Stimulated activated CD4-positive, alpha-beta T cell treated with anti-CD3 and anti-CD28 coated beads, Interleukin-12 subunit alpha, Interleukin-12 subunit beta, amount 100 ng/mL, for 48 hours (primary cell): ENCODE results near the gene HMCN1.
"Not testable (repeated sequence)": the region's sequence is repeated elsewhere in the genome, so short reads cannot be mapped to it uniquely, and the experiment has no call there.

Experiments
- DNase-seq, 3 donors: peaks; one replicate each; pipeline ENCODE4 v3.0.0-alpha.2; 2020; ENCODE audit warnings: low read depth in 2 of 3, low spot score in 1 of 3

HMCN1 gene

GRCh38 chr1:186129758-186130157 lies 395.6 kb downstream of the HMCN1 start:
- DNase-seq, result no peak

DNA sequence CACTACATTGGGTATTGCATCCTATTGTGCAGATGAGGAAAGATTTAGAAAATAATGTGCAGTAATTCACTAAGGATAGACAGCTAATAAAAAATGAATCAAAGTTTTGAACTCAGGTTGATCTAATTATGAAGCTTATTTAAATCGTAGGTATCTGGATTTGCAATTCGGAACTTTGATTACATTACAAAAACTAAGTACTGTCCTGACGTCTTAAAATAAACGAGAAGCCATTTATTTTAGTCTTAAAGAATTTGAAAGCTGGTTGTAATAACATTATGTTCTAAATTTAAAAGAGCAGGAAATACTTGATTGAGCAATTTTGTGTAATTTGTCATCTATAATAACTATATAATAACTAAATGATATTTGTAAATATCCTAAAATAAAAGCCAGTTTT lies 404.9 kb downstream of the HMCN1 start:
- no peak for DNase-seq

DNA sequence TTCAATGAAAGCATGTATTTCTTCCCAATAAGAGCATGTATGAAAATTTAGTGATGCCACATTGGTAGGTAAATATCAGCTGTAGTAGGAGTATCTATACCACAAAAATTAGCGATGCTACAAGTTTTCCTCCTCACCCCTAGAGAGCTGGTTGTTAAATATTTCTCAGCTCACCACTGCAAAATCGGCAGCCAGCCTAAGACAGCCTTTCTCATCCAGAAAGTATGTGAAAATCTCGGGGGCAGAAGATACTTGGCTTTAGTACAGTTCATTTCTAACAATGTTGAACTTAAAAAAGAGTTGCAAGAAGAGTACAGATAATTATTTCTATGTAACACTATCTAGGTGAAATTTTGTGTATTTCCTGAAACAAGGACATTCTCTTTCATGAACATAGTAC lies 405.5 kb downstream of the HMCN1 start:
- DNase-seq, result no peak

- DNase-seq, result no peak
Observed at GRCh38 chr1:186142159-186142558, 408.0 kb downstream of the HMCN1 start.

DNA sequence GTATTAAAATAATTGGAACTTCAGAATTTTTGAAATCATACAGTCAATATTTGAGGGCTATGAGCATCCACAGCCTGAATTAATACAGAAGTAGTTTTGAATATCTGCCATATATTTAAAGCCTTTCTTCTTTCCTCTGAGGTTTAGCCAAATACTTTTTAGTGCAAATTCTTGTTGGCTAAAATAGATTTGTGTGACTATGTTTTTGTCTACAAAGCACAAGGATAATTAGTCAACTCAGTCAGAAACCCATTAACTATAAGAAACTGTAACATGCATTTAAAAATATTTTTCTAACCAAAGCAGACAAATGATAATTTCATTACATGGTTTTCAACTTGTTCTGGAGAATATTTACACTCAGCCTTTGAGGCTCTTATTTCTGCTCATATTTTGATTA lies 408.7 kb downstream of the HMCN1 start:
- DNase-seq, result no peak

DNA sequence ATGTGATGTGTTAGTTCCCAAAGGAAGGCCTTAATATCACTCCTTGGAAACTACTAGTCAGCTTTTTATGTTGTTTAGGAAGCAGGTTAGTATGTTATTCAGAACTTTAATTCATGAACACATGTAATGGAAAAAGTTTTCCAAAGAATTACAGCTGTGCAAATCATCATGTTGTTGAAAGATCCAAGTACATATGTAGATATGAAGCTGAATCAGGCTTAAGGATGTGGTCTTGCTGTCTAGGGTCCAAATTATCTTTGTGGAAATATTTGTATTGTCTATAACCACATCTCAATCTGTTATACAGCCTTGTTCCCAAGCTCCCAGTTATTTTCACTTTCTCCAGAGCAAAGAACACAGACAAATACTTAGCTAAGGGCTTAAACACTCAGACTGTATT lies 409.3 kb downstream of the HMCN1 start:
- DNase-seq, result no peak

DNA sequence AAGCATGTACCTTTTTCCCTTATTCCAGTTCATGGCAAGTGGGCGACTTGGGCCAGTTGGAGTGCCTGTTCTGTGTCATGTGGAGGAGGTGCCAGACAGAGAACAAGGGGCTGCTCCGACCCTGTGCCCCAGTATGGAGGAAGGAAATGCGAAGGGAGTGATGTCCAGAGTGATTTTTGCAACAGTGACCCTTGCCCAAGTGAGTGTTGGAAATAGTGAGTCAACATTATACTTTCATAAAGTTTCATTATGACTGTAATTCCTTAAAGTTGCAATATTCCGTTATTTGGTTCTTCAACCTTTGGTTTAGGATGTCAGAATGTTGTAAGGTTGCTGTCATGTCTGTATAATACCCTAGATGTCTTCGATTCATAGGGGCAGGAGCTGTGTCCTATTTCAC lies 410.3 kb downstream of the HMCN1 start:
- no peak for DNase-seq

DNA sequence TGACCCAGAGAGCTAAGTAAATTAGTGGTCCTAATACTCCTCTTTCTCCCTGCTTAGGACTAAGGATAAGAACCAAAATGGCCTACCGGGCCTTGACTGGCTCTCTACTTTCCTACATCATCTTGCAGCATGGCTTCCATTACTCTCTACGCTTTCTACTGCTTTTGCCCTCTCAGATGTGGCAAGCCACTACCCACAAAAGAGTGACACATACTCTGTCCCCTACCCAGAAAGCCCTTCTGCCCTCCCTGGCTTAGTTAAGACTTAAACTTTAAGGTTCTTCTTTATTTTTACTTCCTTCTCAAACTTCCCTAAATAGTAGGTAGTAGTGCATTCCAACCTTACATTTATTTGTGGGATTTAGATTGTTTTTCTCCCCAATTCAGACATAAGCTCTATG lies 412.8 kb downstream of the HMCN1 start:
- DNase-seq, result no peak

- DNase-seq, result no peak
Observed at GRCh38 chr1:186149591-186149990, 415.4 kb downstream of the HMCN1 start.

DNA sequence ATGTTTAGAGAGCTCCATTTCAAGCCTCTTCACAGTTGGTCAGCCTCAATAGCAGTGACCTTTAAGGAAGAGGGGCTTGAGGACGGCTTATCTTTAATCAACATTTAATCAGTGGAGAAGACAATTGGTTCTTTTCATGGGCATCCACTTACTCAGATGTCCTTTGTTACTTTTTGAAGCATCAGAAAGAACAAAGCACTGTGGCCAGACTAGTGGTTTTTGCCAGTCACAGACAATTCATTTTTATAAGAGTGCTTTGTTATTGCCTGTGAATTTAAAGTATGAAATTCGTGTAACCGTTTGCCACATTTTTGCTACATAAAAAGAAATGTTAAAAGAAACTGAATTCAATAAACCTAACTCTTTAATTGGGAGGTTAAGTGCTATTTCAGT lies 418.0 kb downstream of the HMCN1 start:
- DNase-seq, result no peak

GRCh38 chr1:186152620-186153239 lies 418.5 kb downstream of the HMCN1 start:
- DNase-seq, result no peak

- no peak for DNase-seq
Observed at GRCh38 chr1:186154651-186155050, 420.5 kb downstream of the HMCN1 start.

DNA sequence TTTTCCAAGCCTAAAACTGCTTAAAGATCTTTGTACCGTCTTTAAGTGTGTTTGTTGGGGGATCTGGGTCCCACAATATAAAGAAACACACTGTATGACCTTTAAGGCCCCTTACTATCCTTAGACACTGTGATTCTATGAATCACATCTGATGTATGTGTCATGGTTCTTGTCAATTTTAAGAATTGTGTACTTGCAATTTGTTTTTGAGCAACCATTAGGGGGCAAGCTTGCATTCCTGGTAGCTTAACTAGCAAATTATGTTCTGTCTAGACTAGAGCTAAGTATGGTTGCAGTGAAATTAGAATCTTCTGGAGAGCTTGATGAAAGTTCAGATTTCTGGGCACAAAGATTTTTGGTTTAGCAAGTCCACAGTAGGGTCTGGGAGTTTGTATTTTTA lies 421.4 kb downstream of the HMCN1 start:
- DNase-seq, result no peak

GRCh38 chr1:186162895-186163294 lies 428.7 kb downstream of the HMCN1 start:
- not testable (repeated sequence) for DNase-seq

DNA sequence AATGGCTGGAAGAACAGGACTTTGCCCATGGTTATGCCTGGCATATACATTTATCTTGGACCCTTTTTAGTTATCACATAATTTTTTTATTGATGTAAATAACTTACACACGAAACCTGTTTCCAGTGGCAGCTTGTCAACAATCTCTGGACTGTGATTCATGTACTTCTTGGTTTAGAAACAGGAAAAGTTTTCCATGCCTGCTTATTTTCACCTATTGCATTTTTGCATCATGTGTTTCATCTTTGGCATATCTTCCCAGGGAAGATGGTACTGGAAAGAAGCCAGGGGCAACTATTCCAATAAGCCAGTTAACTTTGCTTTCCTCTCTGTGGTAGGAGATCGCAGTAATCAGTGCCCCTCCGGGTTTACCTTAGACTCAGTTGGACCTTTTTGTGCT lies 430.6 kb downstream of the HMCN1 start:
- DNase-seq, result no peak

DNA sequence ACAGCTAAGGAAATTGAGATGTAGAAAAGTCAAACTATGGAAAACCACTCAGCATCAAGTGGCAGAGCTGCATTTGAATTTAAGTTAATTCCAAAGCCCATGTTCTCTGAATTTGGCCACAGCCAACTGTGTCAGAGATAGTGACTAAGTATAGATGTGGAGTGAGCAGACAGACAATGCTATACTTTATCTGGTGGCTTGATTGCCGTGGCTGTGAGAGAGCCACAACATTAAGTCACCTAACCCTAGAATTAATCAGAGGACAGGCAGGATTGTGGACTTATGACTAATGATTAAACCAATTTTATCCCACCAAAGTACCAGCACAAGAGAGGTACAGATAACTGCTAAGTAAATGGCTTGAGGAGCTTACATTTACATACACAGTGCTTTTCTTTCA lies 431.1 kb downstream of the HMCN1 start:
- DNase-seq, result no peak

- DNase-seq, result no peak
Observed at GRCh38 chr1:186167096-186167668, 433.0 kb downstream of the HMCN1 start.

DNA sequence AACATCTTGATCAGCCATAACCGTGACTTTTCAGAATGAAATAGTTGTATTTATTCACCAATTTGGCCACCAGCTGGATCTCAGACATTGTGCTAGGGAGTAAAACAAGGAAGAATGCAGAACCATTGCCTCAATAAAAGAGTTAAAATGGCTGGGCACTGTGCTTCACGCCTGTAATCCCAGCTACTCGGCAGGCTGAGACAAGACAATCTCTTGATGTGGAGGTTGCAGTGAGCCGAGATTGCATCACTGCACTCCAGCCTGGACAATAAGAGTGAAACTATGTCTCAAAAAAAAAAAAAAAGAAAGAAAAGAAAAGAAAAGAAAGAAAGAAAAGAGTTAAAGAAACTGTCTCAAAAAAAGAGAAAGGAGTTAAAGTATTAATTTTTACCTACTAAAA lies 441.4 kb downstream of the HMCN1 start:
- DNase-seq, result no peak

- no peak for DNase-seq
Observed at GRCh38 chr1:186178426-186179043, 444.3 kb downstream of the HMCN1 start.

DNA sequence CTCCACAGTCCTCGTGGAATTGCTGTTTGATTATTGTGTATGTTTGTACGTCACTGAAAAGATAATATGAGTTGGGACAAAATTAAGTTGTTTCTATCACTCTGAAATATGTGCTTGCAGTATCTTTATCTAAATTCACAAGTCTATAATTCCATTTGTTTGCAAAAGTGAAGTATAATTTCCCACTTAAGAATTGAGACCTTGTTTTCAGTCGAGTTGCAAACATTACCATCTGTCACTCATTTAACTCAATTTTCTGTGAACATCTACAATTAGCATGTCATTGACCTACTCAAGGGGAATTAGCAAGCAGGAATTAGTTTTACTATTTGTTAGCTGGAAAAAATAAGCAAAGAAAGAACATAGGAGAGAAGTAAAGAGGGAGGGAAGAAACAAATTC lies 445.0 kb downstream of the HMCN1 start:
- no peak for DNase-seq

- peak in 2 of 3 donors; percentile 5 to 33 for DNase-seq
Observed at GRCh38 chr1:186183219-186183618, 449.0 kb downstream of the HMCN1 start.

DNA sequence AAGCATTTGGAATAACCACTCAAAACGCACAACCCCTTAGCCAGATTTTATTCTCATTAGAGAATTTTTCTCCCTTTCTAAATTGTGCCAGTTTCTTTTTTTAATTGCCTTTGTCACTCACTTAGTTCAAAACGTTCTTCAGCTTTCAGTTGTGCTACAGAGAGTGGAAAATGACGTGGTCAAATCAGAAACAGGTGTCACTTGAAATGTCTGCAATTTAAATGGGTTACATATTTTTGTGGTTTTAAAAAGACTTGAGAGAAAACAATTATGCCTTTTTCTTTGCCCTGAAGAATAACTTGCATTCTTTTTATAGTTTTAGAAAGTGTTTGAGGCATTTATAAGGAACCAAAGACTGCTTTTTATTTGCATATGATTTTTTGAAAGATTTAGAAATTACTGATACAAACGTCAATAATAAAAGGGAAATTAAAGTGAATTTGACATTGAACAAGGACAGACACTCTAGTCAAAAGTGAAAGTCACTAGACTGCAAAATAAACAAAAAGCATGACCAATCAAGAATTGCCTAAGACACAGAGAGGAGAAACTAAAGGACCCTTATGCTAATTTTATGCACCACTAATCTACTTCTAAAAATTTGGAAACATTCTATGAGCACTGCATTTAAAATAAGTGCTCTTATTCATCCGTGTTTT lies 449.9 kb downstream of the HMCN1 start:
- no peak for DNase-seq
